GM12865 (cell line): ENCODE results near the gene TRIM44.
A peak's percentile ranks its signal among the peaks of the same experiment; 100 is the strongest.
"Not testable (repeated sequence)": the region's sequence is repeated elsewhere in the genome, so short reads cannot be mapped to it uniquely, and the experiment has no call there.

Source experiments
- DNase-seq: peaks from one replicate; pipeline ENCODE4 v3.0.0; 2010; ENCODE audit warnings: low read depth
- H3K4me3 ChIP-seq: 2 replicates; pipeline ENCODE4 v1.5.1; 2011; ENCODE audit warnings: mild to moderate bottlenecking, low read depth, low read length, control low read depth
- TF ChIP-seq, protein P1 (sequence below): IDR thresholded peaks from 2 replicates; pipeline ENCODE4 v1.5.1; 2011; ENCODE audit warnings: low read length, control low read depth, low read depth, inconsistent platforms; ENCODE audit not compliant: insufficient read depth; ENCODE audit errors: missing control alignments

TRIM44 gene

GRCh38 chr11:35667257-35667656 is 4.7 kb downstream of the TRIM44 start:
- DNase-seq: no peak
- TF ChIP-seq, protein P1, sequence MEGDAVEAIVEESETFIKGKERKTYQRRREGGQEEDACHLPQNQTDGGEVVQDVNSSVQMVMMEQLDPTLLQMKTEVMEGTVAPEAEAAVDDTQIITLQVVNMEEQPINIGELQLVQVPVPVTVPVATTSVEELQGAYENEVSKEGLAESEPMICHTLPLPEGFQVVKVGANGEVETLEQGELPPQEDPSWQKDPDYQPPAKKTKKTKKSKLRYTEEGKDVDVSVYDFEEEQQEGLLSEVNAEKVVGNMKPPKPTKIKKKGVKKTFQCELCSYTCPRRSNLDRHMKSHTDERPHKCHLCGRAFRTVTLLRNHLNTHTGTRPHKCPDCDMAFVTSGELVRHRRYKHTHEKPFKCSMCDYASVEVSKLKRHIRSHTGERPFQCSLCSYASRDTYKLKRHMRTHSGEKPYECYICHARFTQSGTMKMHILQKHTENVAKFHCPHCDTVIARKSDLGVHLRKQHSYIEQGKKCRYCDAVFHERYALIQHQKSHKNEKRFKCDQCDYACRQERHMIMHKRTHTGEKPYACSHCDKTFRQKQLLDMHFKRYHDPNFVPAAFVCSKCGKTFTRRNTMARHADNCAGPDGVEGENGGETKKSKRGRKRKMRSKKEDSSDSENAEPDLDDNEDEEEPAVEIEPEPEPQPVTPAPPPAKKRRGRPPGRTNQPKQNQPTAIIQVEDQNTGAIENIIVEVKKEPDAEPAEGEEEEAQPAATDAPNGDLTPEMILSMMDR: no peak
- H3K4me3 ChIP-seq: no peak overlapping the region

GRCh38 chr11:35668350-35668749 is 5.8 kb downstream of the TRIM44 start:
- H3K4me3 ChIP-seq, DNase-seq: not testable (repeated sequence)

DNA sequence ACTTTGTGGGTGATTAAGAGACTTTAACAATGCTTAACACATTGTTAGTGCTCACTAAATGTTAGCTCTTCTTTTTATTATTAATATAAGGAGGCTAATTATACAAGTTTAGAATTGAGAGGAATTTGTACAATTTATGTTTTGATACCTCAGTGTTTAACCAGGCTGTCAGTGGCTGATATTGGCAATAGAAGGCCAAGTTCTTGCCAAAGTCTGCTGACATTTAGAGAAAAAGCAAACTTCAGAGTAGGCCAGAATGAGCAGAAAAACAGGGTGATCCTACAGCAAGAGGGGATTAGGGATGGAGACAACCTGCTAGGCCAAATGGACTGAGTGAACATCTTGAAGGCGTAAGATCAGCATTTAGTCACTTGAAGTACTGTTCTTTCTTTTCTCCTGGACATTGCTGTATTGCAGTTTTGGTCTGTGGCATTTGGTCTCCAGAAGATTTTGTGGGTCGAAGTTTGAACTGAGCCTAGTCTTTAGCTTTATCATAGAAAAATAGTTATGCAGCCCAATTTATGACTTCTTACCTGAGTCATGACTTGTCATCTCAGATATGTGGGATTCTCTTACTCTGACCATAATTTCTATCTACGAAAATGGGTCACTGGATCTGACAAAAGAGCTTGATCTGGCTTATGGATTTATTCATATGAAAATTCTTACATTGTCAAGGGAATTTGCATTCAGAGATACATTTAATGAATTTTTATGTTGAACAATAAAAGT is 9.0 kb downstream of the TRIM44 start:
- TF ChIP-seq, protein P1: no peak
- no peak overlapping the region for H3K4me3 ChIP-seq
- DNase-seq: no peak

DNA sequence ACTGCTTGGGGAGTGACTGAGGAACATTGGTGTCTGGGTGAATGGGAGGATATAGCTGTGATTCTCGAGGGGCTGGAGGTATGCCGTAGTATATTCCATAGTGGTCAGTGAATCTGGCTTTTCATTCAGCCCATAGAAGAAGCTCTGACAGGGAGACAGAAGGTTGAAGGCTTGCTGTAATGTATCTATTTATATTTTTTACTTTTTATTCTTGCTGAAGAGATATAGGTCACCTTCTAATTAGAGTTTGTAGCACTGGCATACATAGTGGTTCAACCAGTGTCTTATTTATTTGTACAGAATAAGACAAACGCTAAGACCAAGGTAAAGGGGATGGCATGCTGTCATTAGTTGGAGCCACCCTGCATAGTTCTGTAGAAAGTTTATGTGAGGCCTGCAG is 10.0 kb downstream of the TRIM44 start:
- DNase-seq: no peak
- no peak overlapping the region for H3K4me3 ChIP-seq
- TF ChIP-seq, protein P1: no peak

GRCh38 chr11:35675901-35676610 is 13.5 kb downstream of the TRIM44 start:
- TF ChIP-seq, protein P1: no peak
- peak; percentile 5 for DNase-seq
- no peak overlapping the region for H3K4me3 ChIP-seq

DNA sequence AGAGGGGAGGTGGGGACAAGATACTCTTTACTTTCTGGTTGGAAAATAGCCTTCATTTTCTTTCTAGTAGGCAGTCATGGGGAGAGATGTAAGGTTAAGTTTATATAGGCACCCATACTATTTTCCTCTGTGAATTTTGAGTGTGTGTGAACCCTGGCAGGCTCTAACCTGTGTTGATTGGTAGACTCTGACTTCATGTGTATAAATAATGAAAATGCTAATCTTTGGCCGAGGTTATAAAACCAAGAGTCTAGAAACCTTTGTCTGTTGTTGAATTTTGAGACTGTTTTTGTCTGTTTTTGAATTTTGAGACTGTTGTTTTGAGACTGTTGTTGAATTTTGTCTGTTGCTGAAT is 14.0 kb downstream of the TRIM44 start:
- DNase-seq: no peak
- TF ChIP-seq, protein P1: no peak
- no peak overlapping the region for H3K4me3 ChIP-seq

DNA sequence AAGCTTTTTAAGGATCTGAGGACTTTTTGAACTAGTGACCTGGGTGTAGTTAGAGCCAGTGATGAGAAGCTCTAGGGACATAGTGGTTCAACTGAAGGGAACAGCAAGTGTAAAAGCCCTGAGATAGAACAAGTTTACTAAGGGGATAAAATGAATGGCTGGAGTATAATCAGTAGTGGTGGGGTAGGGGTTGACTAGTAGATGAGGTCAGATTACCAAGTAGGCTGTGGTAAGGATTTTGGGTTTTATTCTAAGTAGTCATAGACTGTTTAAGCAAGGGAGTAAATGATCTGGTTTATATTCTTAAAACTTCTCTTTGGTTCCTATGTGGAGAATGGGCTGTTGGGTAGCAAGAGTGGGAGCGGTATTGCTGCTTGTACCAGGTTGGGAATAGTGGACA is 15.3 kb downstream of the TRIM44 start:
- TF ChIP-seq, protein P1: no peak
- no peak for DNase-seq
- H3K4me3 ChIP-seq: no peak overlapping the region
